RKO (cell line): ENCODE results near the gene TRIM41.

Experiments
- DNase-seq: peaks from one replicate; pipeline ENCODE4 v3.0.0-alpha.2; 2016; ENCODE audit warnings: low spot score

Gene TRIM41

GRCh38 chr5:181233088-181233800 lies 10.2 kb downstream of the TRIM41 start:
- no peak for DNase-seq

GRCh38 chr5:181233801-181234454 lies 10.8 kb downstream of the TRIM41 start:
- no peak for DNase-seq

- DNase-seq: no peak
Measured at GRCh38 chr5:181234455-181235306, 11.6 kb downstream of the TRIM41 start.

- no peak for DNase-seq
Measured at GRCh38 chr5:181235323-181235688, 12.2 kb downstream of the TRIM41 start.

GRCh38 chr5:181235689-181236366 lies 12.7 kb downstream of the TRIM41 start:
- no peak for DNase-seq

- DNase-seq: no peak
Measured at GRCh38 chr5:181236471-181236870, 13.4 kb downstream of the TRIM41 start.

GRCh38 chr5:181236954-181237641 lies 14.0 kb downstream of the TRIM41 start:
- DNase-seq: no peak

- no peak for DNase-seq
Measured at GRCh38 chr5:181237729-181238385, 14.8 kb downstream of the TRIM41 start.

- DNase-seq: no peak
Measured at GRCh38 chr5:181239062-181239663, 16.1 kb downstream of the TRIM41 start.

- peak; percentile 98 for DNase-seq
Measured at GRCh38 chr5:181241393-181241975, 18.4 kb downstream of the TRIM41 start.

GRCh38 chr5:181242031-181242451 lies 19.0 kb downstream of the TRIM41 start:
- DNase-seq: no peak

- no peak for DNase-seq
Measured at GRCh38 chr5:181243018-181243563, 20.0 kb downstream of the TRIM41 start.

GRCh38 chr5:181243564-181244343 lies 20.7 kb downstream of the TRIM41 start, which contains the start of gene RACK1:
Gene RACK1, minus strand, starts transcription at chr5:181243906. Its CDS starts 106 bp downstream, at chr5:181243800.
- DNase-seq: peak; percentile 90

- DNase-seq: no peak
Measured at GRCh38 chr5:181245427-181246275, 22.6 kb downstream of the TRIM41 start.

GRCh38 chr5:181246276-181247049 lies 23.4 kb downstream of the TRIM41 start:
- peak; percentile 88 for DNase-seq

GRCh38 chr5:181248277-181248676 lies 25.2 kb downstream of the TRIM41 start:
- DNase-seq: no peak

- DNase-seq: no peak
Measured at GRCh38 chr5:181255276-181255675, 32.2 kb downstream of the TRIM41 start.
